Kidney epithelial cell (primary cell): ENCODE data around the gene ROR1. TPM values are rescaled to one million over a fixed set of nuclear protein-coding genes. Genes with fewer than 3 reads are reported as not detected.

Experiments
- DNase-seq: peaks from one replicate; pipeline ENCODE4 v3.0.0-alpha.2; 2010; ENCODE audit warnings: low read depth
- H3K27me3 ChIP-seq: 2 replicates; pipeline ENCODE4 v1.6.0; 2011; ENCODE audit warnings: low read length; ENCODE audit not compliant: control insufficient read depth, insufficient read depth
- H3K36me3 ChIP-seq: 2 replicates; pipeline ENCODE4 v1.5.1; 2011; ENCODE audit warnings: low read length; ENCODE audit not compliant: control insufficient read depth, insufficient read depth
- H3K4me3 ChIP-seq: 2 replicates; pipeline ENCODE4 v1.5.1; 2011; ENCODE audit warnings: low read depth, mild to moderate bottlenecking, control low read depth, low read length
- total RNA-seq: library from RNA; depleted of rRNA; stranded (reverse); fragments of >200 nt; gene quantifications from 2 replicates; pipeline ENCODE4 v1.2.3, GENCODE V29; 2015
- TF ChIP-seq, protein P1 (sequence below): IDR thresholded peaks from 2 replicates; pipeline ENCODE4 v1.5.1; 2011; ENCODE audit warnings: mild to moderate bottlenecking, moderate library complexity, low read length, control low read depth, inconsistent platforms; ENCODE audit not compliant: insufficient read depth, poor library complexity, severe bottlenecking

ROR1 gene
- total RNA-seq, 1 donor from 2014 or later: 21.5 TPM

GRCh38 chr1:64043976-64044375 lies 270.2 kb downstream of the ROR1 start:
- H3K4me3 ChIP-seq: no peak overlapping the region
- TF ChIP-seq, protein P1, sequence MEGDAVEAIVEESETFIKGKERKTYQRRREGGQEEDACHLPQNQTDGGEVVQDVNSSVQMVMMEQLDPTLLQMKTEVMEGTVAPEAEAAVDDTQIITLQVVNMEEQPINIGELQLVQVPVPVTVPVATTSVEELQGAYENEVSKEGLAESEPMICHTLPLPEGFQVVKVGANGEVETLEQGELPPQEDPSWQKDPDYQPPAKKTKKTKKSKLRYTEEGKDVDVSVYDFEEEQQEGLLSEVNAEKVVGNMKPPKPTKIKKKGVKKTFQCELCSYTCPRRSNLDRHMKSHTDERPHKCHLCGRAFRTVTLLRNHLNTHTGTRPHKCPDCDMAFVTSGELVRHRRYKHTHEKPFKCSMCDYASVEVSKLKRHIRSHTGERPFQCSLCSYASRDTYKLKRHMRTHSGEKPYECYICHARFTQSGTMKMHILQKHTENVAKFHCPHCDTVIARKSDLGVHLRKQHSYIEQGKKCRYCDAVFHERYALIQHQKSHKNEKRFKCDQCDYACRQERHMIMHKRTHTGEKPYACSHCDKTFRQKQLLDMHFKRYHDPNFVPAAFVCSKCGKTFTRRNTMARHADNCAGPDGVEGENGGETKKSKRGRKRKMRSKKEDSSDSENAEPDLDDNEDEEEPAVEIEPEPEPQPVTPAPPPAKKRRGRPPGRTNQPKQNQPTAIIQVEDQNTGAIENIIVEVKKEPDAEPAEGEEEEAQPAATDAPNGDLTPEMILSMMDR: no peak
- H3K27me3 ChIP-seq: no peaks in the 10 kb centered on the region
- no peaks in the 10 kb centered on the region for H3K36me3 ChIP-seq
- no peak for DNase-seq

GRCh38 chr1:64046243-64046642 lies 272.4 kb downstream of the ROR1 start:
- Histone ChIP-seq H3K4me3 (no peak overlapping the region), H3K27me3 (no peaks in the 10 kb centered on the region), H3K36me3 (no peaks in the 10 kb centered on the region)
- TF ChIP-seq, protein P1: no peak
- no peak for DNase-seq

GRCh38 chr1:64046891-64047290 lies 273.1 kb downstream of the ROR1 start:
- H3K4me3 ChIP-seq: no peak overlapping the region
- no peak for DNase-seq
- TF ChIP-seq, protein P1: no peak
- no peaks in the 10 kb centered on the region for H3K36me3 ChIP-seq
- no peaks in the 10 kb centered on the region for H3K27me3 ChIP-seq

- Histone ChIP-seq H3K36me3 (no peaks in the 10 kb centered on the region), H3K27me3 (no peaks in the 10 kb centered on the region), H3K4me3 (no peak overlapping the region)
- DNase-seq: no peak
- TF ChIP-seq, protein P1: no peak
Observed at GRCh38 chr1:64047549-64047996, 273.8 kb downstream of the ROR1 start.

DNA sequence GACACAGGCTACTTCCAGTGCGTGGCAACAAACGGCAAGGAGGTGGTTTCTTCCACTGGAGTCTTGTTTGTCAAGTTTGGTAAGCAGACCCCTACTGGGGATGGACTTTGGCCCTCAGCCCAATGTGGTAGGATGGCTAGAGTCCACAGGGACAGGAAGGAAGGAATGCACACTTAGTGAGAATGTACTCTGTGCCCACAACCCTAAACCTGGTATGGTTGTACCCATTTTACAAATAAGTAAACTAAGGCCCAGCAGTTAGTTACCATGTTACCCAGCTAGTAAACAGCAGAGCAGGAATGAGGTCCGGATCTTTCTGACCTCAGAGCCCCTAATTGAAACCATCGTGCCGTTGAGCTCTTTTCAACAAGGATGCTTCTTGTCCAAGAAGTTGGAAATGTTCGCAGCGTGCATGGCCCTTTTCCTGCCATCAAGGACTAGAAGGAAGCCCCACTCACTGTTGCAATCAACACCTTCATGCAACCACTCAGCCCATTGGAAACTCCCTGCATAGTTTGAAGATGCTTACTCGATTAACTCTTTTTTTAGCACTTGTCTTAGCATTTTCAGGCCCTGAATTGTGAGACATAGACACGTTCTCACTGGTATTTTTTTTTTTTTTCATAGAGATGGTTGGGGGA lies 276.2 kb downstream of the ROR1 start:
- Histone ChIP-seq H3K36me3 (no peaks in the 10 kb centered on the region), H3K4me3 (no peak overlapping the region), H3K27me3 (no peaks in the 10 kb centered on the region)
- DNase-seq: no peak
- TF ChIP-seq, protein P1: no peak

DNA sequence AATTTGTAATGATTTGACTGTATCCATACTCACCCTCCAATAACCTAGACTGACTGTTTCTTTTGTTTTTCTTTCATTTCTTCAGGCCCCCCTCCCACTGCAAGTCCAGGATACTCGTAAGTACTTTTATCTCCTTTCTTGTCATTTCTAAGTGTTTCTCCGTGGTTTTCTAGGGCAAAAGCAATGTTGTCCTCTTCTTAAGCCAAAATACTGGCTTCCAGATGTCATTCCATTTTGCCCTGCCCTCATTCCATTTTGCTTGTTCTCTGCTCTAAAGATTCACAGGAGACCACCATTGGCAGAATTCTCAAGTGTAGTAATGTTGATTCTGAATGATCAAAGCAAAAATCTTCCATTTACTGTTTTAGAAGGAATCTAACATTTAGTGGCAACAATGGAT lies 276.8 kb downstream of the ROR1 start:
- TF ChIP-seq, protein P1: no peak

More for the DNA sequence above, 276.8 kb downstream of the ROR1 start:
- Histone ChIP-seq H3K36me3 (no peaks in the 10 kb centered on the region), H3K27me3 (no peaks in the 10 kb centered on the region), H3K4me3 (no peak overlapping the region)
- DNase-seq: no peak
